ENCODE measurements around the gene ANXA11.
"Not testable (repeated sequence)": the region's sequence is repeated elsewhere in the genome, so short reads cannot be mapped to it uniquely, and the experiment has no call there.

ANXA11 gene

GRCh38 chr10:80205477-80206276, at the start of gene ANXA11:
ANXA11 (minus strand) TSS chr10:80205537; CDS start chr10:80172861, 32,676 bp downstream.
- Histone ChIP-seq H3K4me1 (ENCODE audit: control insufficient read depth, insufficient read depth, low read length) (peaks cover 24% of the 10 kb centered on the region), H3K27ac (ENCODE audit: low read depth, low read length) (peak within 1 kb of the TSS; percentile 61)

GRCh38 chr10:80254726-80255125, 49.4 kb upstream of the ANXA11 start:
- not testable (repeated sequence) for H3K9ac ChIP-seq (ENCODE audit: low read depth, low read length); H3K4me3 ChIP-seq (ENCODE audit: low read depth, low read length); H3K9me3 ChIP-seq (ENCODE audit: control insufficient read depth, insufficient read depth, low read length); H3K27ac ChIP-seq (ENCODE audit: low read depth, low read length); H3K27me3 ChIP-seq (ENCODE audit: control insufficient read depth, insufficient read depth, low read length); H3K4me1 ChIP-seq (ENCODE audit: control insufficient read depth, insufficient read depth, low read length); H3K36me3 ChIP-seq (ENCODE audit: control insufficient read depth, insufficient read depth, low read length)

More at GRCh38 chr10:80205477-80206276, at the start of gene ANXA11:
- no peaks in the 10 kb centered on the region for H3K36me3 ChIP-seq (ENCODE audit: control insufficient read depth, insufficient read depth, low read length)
- peak within 1 kb of the TSS; percentile 64 for H3K4me3 ChIP-seq (ENCODE audit: low read depth, low read length)
- H3K9me3 ChIP-seq (ENCODE audit: control insufficient read depth, insufficient read depth, low read length): no peaks in the 10 kb centered on the region
- peak within 1 kb of the TSS; percentile 59 for H3K9ac ChIP-seq (ENCODE audit: low read depth, low read length)
- peaks cover 16% of the 10 kb centered on the region for H3K27me3 ChIP-seq (ENCODE audit: control insufficient read depth, insufficient read depth, low read length)

GRCh38 chr10:80253963-80254271, 48.6 kb upstream of the ANXA11 start:
- not testable (repeated sequence) for H3K36me3 ChIP-seq (ENCODE audit: control insufficient read depth, insufficient read depth, low read length); H3K9me3 ChIP-seq (ENCODE audit: control insufficient read depth, insufficient read depth, low read length); H3K4me1 ChIP-seq (ENCODE audit: control insufficient read depth, insufficient read depth, low read length); H3K27me3 ChIP-seq (ENCODE audit: control insufficient read depth, insufficient read depth, low read length); H3K9ac ChIP-seq (ENCODE audit: low read depth, low read length); H3K4me3 ChIP-seq (ENCODE audit: low read depth, low read length); H3K27ac ChIP-seq (ENCODE audit: low read depth, low read length)

- Histone ChIP-seq H3K4me3 (ENCODE audit: low read depth, low read length) (no peak overlapping the region), H3K36me3 (ENCODE audit: control insufficient read depth, insufficient read depth, low read length) (no peaks in the 10 kb centered on the region), H3K9me3 (ENCODE audit: control insufficient read depth, insufficient read depth, low read length) (no peaks in the 10 kb centered on the region), H3K4me1 (ENCODE audit: control insufficient read depth, insufficient read depth, low read length) (peaks cover 4% of the 10 kb centered on the region), H3K27ac (ENCODE audit: low read depth, low read length) (no peak overlapping the region), H3K9ac (ENCODE audit: low read depth, low read length) (no peak overlapping the region), H3K27me3 (ENCODE audit: control insufficient read depth, insufficient read depth, low read length) (no peaks in the 10 kb centered on the region)
Observed at GRCh38 chr10:80253266-80253962, 48.1 kb upstream of the ANXA11 start.

- Histone ChIP-seq H3K4me3 (ENCODE audit: low read depth, low read length) (no peak overlapping the region), H3K9ac (ENCODE audit: low read depth, low read length) (no peak overlapping the region), H3K4me1 (ENCODE audit: control insufficient read depth, insufficient read depth, low read length) (peaks cover 4% of the 10 kb centered on the region)
Observed at GRCh38 chr10:80252296-80252887, 47.1 kb upstream of the ANXA11 start.

GRCh38 chr10:80251703-80252280, 46.5 kb upstream of the ANXA11 start:
- not testable (repeated sequence) for H3K9ac ChIP-seq (ENCODE audit: low read depth, low read length); H3K36me3 ChIP-seq (ENCODE audit: control insufficient read depth, insufficient read depth, low read length); H3K27me3 ChIP-seq (ENCODE audit: control insufficient read depth, insufficient read depth, low read length); H3K27ac ChIP-seq (ENCODE audit: low read depth, low read length); H3K4me1 ChIP-seq (ENCODE audit: control insufficient read depth, insufficient read depth, low read length); H3K9me3 ChIP-seq (ENCODE audit: control insufficient read depth, insufficient read depth, low read length); H3K4me3 ChIP-seq (ENCODE audit: low read depth, low read length)

More at GRCh38 chr10:80252296-80252887, 47.1 kb upstream of the ANXA11 start:
- H3K27me3 ChIP-seq (ENCODE audit: control insufficient read depth, insufficient read depth, low read length): no peaks in the 10 kb centered on the region
- no peaks in the 10 kb centered on the region for H3K36me3 ChIP-seq (ENCODE audit: control insufficient read depth, insufficient read depth, low read length)
- H3K9me3 ChIP-seq (ENCODE audit: control insufficient read depth, insufficient read depth, low read length): no peaks in the 10 kb centered on the region
- H3K27ac ChIP-seq (ENCODE audit: low read depth, low read length): no peak overlapping the region

- H3K27me3 ChIP-seq (ENCODE audit: control insufficient read depth, insufficient read depth, low read length); H3K27ac ChIP-seq (ENCODE audit: low read depth, low read length); H3K9me3 ChIP-seq (ENCODE audit: control insufficient read depth, insufficient read depth, low read length); H3K4me1 ChIP-seq (ENCODE audit: control insufficient read depth, insufficient read depth, low read length); H3K4me3 ChIP-seq (ENCODE audit: low read depth, low read length); H3K36me3 ChIP-seq (ENCODE audit: control insufficient read depth, insufficient read depth, low read length); H3K9ac ChIP-seq (ENCODE audit: low read depth, low read length): not testable (repeated sequence)
Observed at GRCh38 chr10:80250399-80250798, 45.1 kb upstream of the ANXA11 start.

GRCh38 chr10:80249906-80250305, 44.6 kb upstream of the ANXA11 start:
- not testable (repeated sequence) for H3K36me3 ChIP-seq (ENCODE audit: control insufficient read depth, insufficient read depth, low read length); H3K27me3 ChIP-seq (ENCODE audit: control insufficient read depth, insufficient read depth, low read length); H3K27ac ChIP-seq (ENCODE audit: low read depth, low read length); H3K9me3 ChIP-seq (ENCODE audit: control insufficient read depth, insufficient read depth, low read length); H3K4me3 ChIP-seq (ENCODE audit: low read depth, low read length); H3K4me1 ChIP-seq (ENCODE audit: control insufficient read depth, insufficient read depth, low read length); H3K9ac ChIP-seq (ENCODE audit: low read depth, low read length)

GRCh38 chr10:80247611-80248010, 42.3 kb upstream of the ANXA11 start:
- not testable (repeated sequence) for H3K4me3 ChIP-seq (ENCODE audit: low read depth, low read length); H3K36me3 ChIP-seq (ENCODE audit: control insufficient read depth, insufficient read depth, low read length); H3K27ac ChIP-seq (ENCODE audit: low read depth, low read length); H3K9ac ChIP-seq (ENCODE audit: low read depth, low read length); H3K27me3 ChIP-seq (ENCODE audit: control insufficient read depth, insufficient read depth, low read length); H3K4me1 ChIP-seq (ENCODE audit: control insufficient read depth, insufficient read depth, low read length); H3K9me3 ChIP-seq (ENCODE audit: control insufficient read depth, insufficient read depth, low read length)

- H3K9ac ChIP-seq (ENCODE audit: low read depth, low read length); H3K4me1 ChIP-seq (ENCODE audit: control insufficient read depth, insufficient read depth, low read length); H3K36me3 ChIP-seq (ENCODE audit: control insufficient read depth, insufficient read depth, low read length); H3K27me3 ChIP-seq (ENCODE audit: control insufficient read depth, insufficient read depth, low read length); H3K4me3 ChIP-seq (ENCODE audit: low read depth, low read length); H3K9me3 ChIP-seq (ENCODE audit: control insufficient read depth, insufficient read depth, low read length); H3K27ac ChIP-seq (ENCODE audit: low read depth, low read length): not testable (repeated sequence)
Observed at GRCh38 chr10:80244371-80244770, 39.0 kb upstream of the ANXA11 start.

- H3K27ac ChIP-seq (ENCODE audit: low read depth, low read length); H3K9me3 ChIP-seq (ENCODE audit: control insufficient read depth, insufficient read depth, low read length); H3K9ac ChIP-seq (ENCODE audit: low read depth, low read length); H3K36me3 ChIP-seq (ENCODE audit: control insufficient read depth, insufficient read depth, low read length); H3K4me1 ChIP-seq (ENCODE audit: control insufficient read depth, insufficient read depth, low read length); H3K4me3 ChIP-seq (ENCODE audit: low read depth, low read length); H3K27me3 ChIP-seq (ENCODE audit: control insufficient read depth, insufficient read depth, low read length): not testable (repeated sequence)
Observed at GRCh38 chr10:80242341-80242740, 37.0 kb upstream of the ANXA11 start.
